Astrocyte of the cerebellum (primary cell): Measurements from ENCODE around the gene MYH11.
A peak's percentile ranks its signal among the peaks of the same experiment; 100 is the strongest.

ENCODE experiments used
- DNase-seq: peaks from one replicate; pipeline ENCODE4 v3.0.0-alpha.2; 2011; ENCODE audit warnings: low read depth
- H3K4me3 ChIP-seq: 2 replicates; pipeline ENCODE4 v1.5.1; 2011; ENCODE audit warnings: mild to moderate bottlenecking, low read depth, low read length, moderate library complexity
- CTCF ChIP-seq: IDR thresholded peaks from 2 replicates; pipeline ENCODE4 v1.5.1; 2012; ENCODE audit warnings: low read length, low read depth, moderate library complexity, mild to moderate bottlenecking; ENCODE audit errors: missing control alignments
- in situ Hi-C: cut with HindIII; loops from 2 replicates; pipeline ENCODE4 v1.10.0; 2017; ENCODE audit warnings: low sequenced_read_pairs

The MYH11 gene

GRCh38 chr16:15898654-15899053 lies 41.8 kb upstream of the MYH11 start:
- TF ChIP-seq CTCF = no peak

DNA sequence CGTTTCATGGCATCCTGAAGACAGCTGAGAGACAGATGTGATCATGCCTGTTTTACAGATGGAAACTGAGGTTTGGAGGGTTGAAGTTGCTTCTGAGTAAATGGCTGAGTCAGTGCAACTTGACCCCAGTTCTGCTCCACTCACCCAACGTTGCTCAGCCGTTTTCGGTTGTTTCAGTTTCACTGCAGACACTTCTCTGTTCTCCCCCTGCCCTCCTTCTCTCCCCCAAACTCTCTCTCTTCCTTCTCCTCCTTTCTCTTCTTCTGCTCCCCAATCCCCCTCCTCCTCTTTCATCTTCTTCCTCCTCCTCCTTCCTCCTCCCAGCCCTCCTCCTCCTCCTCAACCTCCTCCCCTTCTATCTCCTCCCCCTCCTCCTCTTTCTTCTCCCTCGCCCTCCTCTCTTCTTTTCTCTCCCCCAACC lies 41.0 kb upstream of the MYH11 start:
- TF ChIP-seq CTCF = no peak
- in situ Hi-C loops = loop anchor here (25.0 kb wide), 1 partner anchor 89 kb away; no protein-coding TSS in a partner anchor
- no peak overlapping the region for H3K4me3 ChIP-seq
- no peak for DNase-seq

More at GRCh38 chr16:15898654-15899053, 41.8 kb upstream of the MYH11 start:
- DNase-seq = no peak
- in situ Hi-C loops = loop anchor here (25.0 kb wide), 1 partner anchor 89 kb away; no protein-coding TSS in a partner anchor
- H3K4me3 ChIP-seq = no peak overlapping the region

DNA sequence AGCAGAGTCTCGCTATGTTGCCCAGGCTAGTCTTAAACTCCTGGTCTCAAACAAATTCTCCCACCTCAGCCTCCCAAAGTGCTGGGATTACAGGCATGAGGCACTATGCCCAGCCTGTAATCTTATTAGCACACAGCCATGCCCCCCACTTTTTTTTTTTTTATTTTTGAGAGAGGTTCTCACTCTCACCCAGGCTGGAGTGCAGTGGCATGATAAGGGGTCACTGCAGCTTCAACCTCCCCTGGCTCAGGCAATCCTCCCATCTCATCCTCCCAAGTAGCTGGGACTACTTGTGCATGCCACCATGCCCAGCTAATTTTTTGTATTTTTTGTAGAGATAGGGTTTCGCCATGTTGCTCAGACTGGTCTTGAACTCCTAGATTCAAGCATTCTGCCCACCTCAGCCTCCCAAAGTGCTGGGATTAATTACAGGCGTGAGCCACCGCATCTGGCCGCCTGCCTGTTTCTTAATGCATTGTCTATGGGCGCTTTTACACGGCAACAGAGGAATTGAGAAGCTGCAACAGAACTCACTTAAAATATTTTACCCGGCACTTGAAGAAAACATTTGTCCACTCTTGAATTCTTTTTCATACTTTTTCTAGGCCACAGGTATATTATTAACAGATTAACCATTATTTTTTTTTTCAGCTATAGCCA lies 40.4 kb upstream of the MYH11 start:
- in situ Hi-C loops = loop anchor here (25.0 kb wide), 1 partner anchor 90 kb away; no protein-coding TSS in a partner anchor
- no peak for DNase-seq
- H3K4me3 ChIP-seq = no peak overlapping the region

DNA sequence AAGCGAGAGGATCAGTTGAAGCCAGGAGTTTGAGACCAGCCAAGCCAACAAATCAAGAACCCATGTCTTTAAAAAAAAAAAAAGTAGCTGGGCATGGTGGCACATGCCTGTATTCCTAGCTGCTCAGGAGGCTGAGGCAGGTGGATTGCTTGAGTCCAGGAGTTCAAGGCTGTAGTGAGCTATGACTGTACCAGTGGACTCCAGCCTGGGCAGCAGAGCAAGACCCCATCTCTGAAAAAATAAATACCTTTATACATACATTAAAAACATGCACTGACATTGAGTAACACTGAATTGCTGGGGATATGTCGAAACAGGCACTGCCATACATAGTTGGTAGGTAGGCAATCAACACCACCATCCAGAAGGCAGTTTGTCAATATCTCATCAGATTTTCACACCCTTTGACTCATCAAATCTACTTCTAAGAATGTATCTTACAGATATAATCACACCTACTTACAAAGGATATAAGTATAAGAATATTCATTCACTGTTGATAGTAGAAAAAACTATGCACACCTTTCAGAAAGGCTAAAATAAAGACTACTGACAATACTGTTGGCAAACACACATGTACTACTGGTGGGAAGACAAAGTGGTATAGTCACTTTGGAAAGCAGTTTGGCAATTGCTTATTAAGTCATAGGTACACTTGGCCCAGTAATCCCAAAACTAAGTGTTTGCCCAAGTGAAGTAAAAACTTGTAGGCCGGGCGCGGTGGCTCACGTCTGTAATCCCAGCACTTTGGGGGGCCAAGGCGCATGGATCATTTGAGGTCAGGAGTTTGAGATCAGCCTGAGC lies 37.9 kb upstream of the MYH11 start:
- in situ Hi-C loops = loop anchor here (25.0 kb wide), 1 partner anchor 93 kb away; no protein-coding TSS in a partner anchor
- DNase-seq = no peak
- no peak overlapping the region for H3K4me3 ChIP-seq
- TF ChIP-seq CTCF = no peak

More for the DNA sequence above, 40.4 kb upstream of the MYH11 start:
- TF ChIP-seq CTCF = no peak

GRCh38 chr16:15891508-15891907 lies 34.7 kb upstream of the MYH11 start:
- no peak overlapping the region for H3K4me3 ChIP-seq
- in situ Hi-C loops = loop anchor here (25.0 kb wide), 1 partner anchor 96 kb away; no protein-coding TSS in a partner anchor
- no peak for TF ChIP-seq CTCF
- no peak for DNase-seq

- in situ Hi-C loops = loop anchor here (25.0 kb wide), 1 partner anchor 99 kb away; no protein-coding TSS in a partner anchor
- DNase-seq = peak; percentile 97
- peak within 1 kb of the TSS; percentile 74 for H3K4me3 ChIP-seq
- peak; percentile 22 for TF ChIP-seq CTCF
Observed at GRCh38 chr16:15888072-15888976, 31.5 kb upstream of the MYH11 start, which contains the start of gene CEP20. Gene CEP20, minus strand, starts transcription at chr16:15888603. Its CDS starts 18 bp downstream, at chr16:15888585.
